GM23248 (cell line): ENCODE measurements around the gene PNRC1. TPM values are rescaled to one million over a fixed set of nuclear protein-coding genes. Genes with fewer than 3 reads are reported as not detected.
"Not testable (repeated sequence)": the region's sequence is repeated elsewhere in the genome, so short reads cannot be mapped to it uniquely, and the experiment has no call there.

Experiments
- DNase-seq: peaks from one replicate; pipeline ENCODE4 v3.0.0-alpha.2; 2015
- H2AFZ ChIP-seq: fragments of 200-600 bp; sonication (generic); 2 replicates; pipeline ENCODE4 v1.6.1; 2016; ENCODE audit warnings: antibody characterized with exemption
- H3F3A ChIP-seq: fragments of 200-600 bp; sonication (generic); 2 replicates; pipeline ENCODE4 v1.6.1; 2016; ENCODE audit warnings: mild to moderate bottlenecking, antibody characterized with exemption, mixed run types; ENCODE audit not compliant: insufficient read depth
- H3K27ac ChIP-seq: fragments of 200-600 bp; sonication (generic); 2 replicates; pipeline ENCODE4 v1.5.1; 2016; ENCODE audit warnings: mild to moderate bottlenecking
- H3K27me3 ChIP-seq: fragments of 200-600 bp; sonication (generic); replicated peaks from 2 replicates; pipeline ENCODE4 v1.6.1; 2016; ENCODE audit warnings: mild to moderate bottlenecking; ENCODE audit not compliant: insufficient read depth
- H3K36me3 ChIP-seq: fragments of 200-600 bp; sonication (generic); 2 replicates; pipeline ENCODE4 v1.6.1; 2016; ENCODE audit warnings: low read depth, mild to moderate bottlenecking
- H3K4me1 ChIP-seq: fragments of 200-600 bp; sonication (generic); 2 replicates; pipeline ENCODE4 v1.6.1; 2016; ENCODE audit warnings: mild to moderate bottlenecking; ENCODE audit not compliant: insufficient read depth
- H3K4me2 ChIP-seq: fragments of 200-600 bp; sonication (generic); one replicate; pipeline ENCODE4 v1.6.1; 2016; ENCODE audit warnings: mild to moderate bottlenecking; ENCODE audit not compliant: unreplicated experiment
- H3K4me3 ChIP-seq: fragments of 200-600 bp; sonication (generic); 2 replicates; pipeline ENCODE4 v1.5.1; 2016; ENCODE audit warnings: mild to moderate bottlenecking
- H3K79me2 ChIP-seq: fragments of 200-600 bp; sonication (generic); 2 replicates; pipeline ENCODE4 v1.6.1; 2016; ENCODE audit warnings: mild to moderate bottlenecking; ENCODE audit not compliant: insufficient read depth
- H3K9ac ChIP-seq: fragments of 200-600 bp; sonication (generic); 2 replicates; pipeline ENCODE4 v1.6.1; 2016; ENCODE audit warnings: mild to moderate bottlenecking
- H3K9me2 ChIP-seq: fragments of 200-600 bp; sonication (generic); 2 replicates; pipeline ENCODE4 v1.6.1; 2016; ENCODE audit warnings: mixed run types, mild to moderate bottlenecking, moderate library complexity; ENCODE audit not compliant: insufficient read depth
- H3K9me3 ChIP-seq: fragments of 200-600 bp; sonication (generic); one replicate; pipeline ENCODE4 v1.6.1; 2017; ENCODE audit warnings: low read depth
- H4K20me1 ChIP-seq: fragments of 200-600 bp; sonication (generic); 2 replicates; pipeline ENCODE4 v1.6.0; 2016; ENCODE audit not compliant: insufficient read depth
- EZH2 ChIP-seq: fragments of 200-600 bp; sonication (generic); IDR thresholded peaks from 2 replicates; pipeline ENCODE4 v1.6.1; 2018; ENCODE audit warnings: antibody characterized with exemption, mild to moderate bottlenecking; ENCODE audit not compliant: insufficient read depth, poor library complexity, severe bottlenecking
- EZH2phosphoT487 ChIP-seq: fragments of 200-600 bp; sonication (generic); IDR thresholded peaks from 2 replicates; pipeline ENCODE4 v1.6.1; 2018; ENCODE audit warnings: antibody characterized with exemption, moderate library complexity, mild to moderate bottlenecking, low read depth; ENCODE audit not compliant: insufficient read depth
- WGBS, 2 experiments: methylation state at CpG; one replicate each; pipeline ENCODE4 v1.1.6; 2015 to 2017; ENCODE audit warnings: low lambda C conversion rate in 2 of 2, low coverage in 1 of 2; ENCODE audit errors: missing lambda C conversion rate in 2 of 2; 5-methylcytosine and 5-hydroxymethylcytosine counted together
- in situ Hi-C: fragments of 300-500 bp; cut with MboI; formaldehyde crosslinking; loops from 2 replicates; pipeline ENCODE4 v1.15.0; 2020
- polyA plus RNA-seq: library from polyadenylated mRNA; unstranded; fragments of >200 nt; fragmentation: Nextera tagmentation; extraction: Ambion mirVana; gene quantifications from 2 replicates; pipeline ENCODE4 v1.2.1, GENCODE V29; 2016
- total RNA-seq: library from RNA; depleted of rRNA; stranded (reverse); fragments of >200 nt; shearing (Covaris generic); gene quantifications from 2 replicates; pipeline ENCODE4 v1.2.3, GENCODE V29; 2014

The PNRC1 gene
- total and polyA plus RNA-seq, 2 experiments from 2014 or later, result 57.9 to 103 TPM

- Histone ChIP-seq H3K36me3 (no peaks in the 10 kb centered on the region), H3K27me3 (no peaks in the 10 kb centered on the region), H3K27ac (no peak overlapping the region), H3K9me3 (no peaks in the 10 kb centered on the region), H3K9me2 (no peaks in the 10 kb centered on the region), H3K79me2 (no peaks in the 10 kb centered on the region), H2AFZ (no peak overlapping the region), H3K4me1 (no peaks in the 10 kb centered on the region), H3K4me3 (no peak overlapping the region), H3K4me2 (no peak overlapping the region), H4K20me1 (no peaks in the 10 kb centered on the region), H3K9ac (no peak overlapping the region), H3F3A (no peaks in the 10 kb centered on the region)
- TF ChIP-seq EZH2, result no peak
- no peak for TF ChIP-seq EZH2phosphoT487
- in situ Hi-C loops, result no loop called here
- WGBS, 2 experiments, result 91 to 93% methylated on average over 12 of the region's 12 CpGs
- DNase-seq, result no peak
These were observed 21.3 kb upstream of the PNRC1 start for GRCh38 chr6:89059227-89059626.

- Histone ChIP-seq H3K4me1 (no peaks in the 10 kb centered on the region), H3K79me2 (no peaks in the 10 kb centered on the region), H2AFZ (no peak overlapping the region), H3K4me2 (no peak overlapping the region), H3K27ac (no peak overlapping the region), H3K9me2 (no peaks in the 10 kb centered on the region), H3K36me3 (no peaks in the 10 kb centered on the region), H3F3A (no peaks in the 10 kb centered on the region), H4K20me1 (no peaks in the 10 kb centered on the region), H3K27me3 (no peaks in the 10 kb centered on the region; the same call in 1 of the 2 replicates), H3K9ac (no peak overlapping the region), H3K9me3 (no peaks in the 10 kb centered on the region), H3K4me3 (no peak overlapping the region)
- no peak for DNase-seq
- no peak for TF ChIP-seq EZH2phosphoT487
- no peak for TF ChIP-seq EZH2
- in situ Hi-C loops, result no loop called here
- WGBS, 2 experiments, result 57 to 63% methylated on average over 1 of the region's 1 CpG
These were observed 16.7 kb upstream of the PNRC1 start for GRCh38 chr6:89063881-89064280.

- in situ Hi-C loops, H3K4me1 ChIP-seq, H3K27ac ChIP-seq, H3K4me2 ChIP-seq, H3K9me2 ChIP-seq, H4K20me1 ChIP-seq, H3K4me3 ChIP-seq, H3K36me3 ChIP-seq, H3K79me2 ChIP-seq, DNase-seq, H3K27me3 ChIP-seq, H3F3A ChIP-seq, H3K9me3 ChIP-seq, H2AFZ ChIP-seq, H3K9ac ChIP-seq: not testable (repeated sequence)
- WGBS, 2 experiments, result 89 to 94% methylated on average over 18 to 22 of the region's 22 CpGs
These were observed 15.6 kb upstream of the PNRC1 start for GRCh38 chr6:89064931-89065330.

DNA sequence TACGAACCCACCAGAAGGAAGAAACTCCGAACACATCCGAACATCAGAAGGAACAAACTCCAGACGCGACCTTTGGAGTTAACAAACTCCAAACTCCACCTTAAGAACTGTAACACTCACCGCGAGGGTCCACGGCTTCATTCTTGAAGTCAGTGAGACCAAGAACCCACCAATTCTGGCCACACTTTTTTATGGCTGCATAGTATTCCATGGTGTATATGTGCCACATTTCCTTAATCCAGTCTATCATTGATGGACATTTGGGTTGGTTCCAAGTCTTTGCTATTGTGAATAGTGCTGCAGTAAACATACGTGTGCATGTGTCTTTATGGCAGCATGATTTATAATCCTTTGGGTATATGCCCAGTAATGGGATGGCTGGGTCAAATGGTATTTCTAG, 14.4 kb upstream of the PNRC1 start:
- H3K27me3 ChIP-seq, H3K4me3 ChIP-seq, in situ Hi-C loops, H3K9ac ChIP-seq, H4K20me1 ChIP-seq, H3K4me1 ChIP-seq, DNase-seq, H2AFZ ChIP-seq, H3K9me2 ChIP-seq, H3K79me2 ChIP-seq, H3K36me3 ChIP-seq, H3F3A ChIP-seq, H3K9me3 ChIP-seq, H3K27ac ChIP-seq, H3K4me2 ChIP-seq: not testable (repeated sequence)
- WGBS, 2 experiments, result 92 to 95% methylated on average over 9 of the region's 9 CpGs

- TF ChIP-seq EZH2 (no peak), EZH2phosphoT487 (no peak)
- no peak overlapping the region for H3K4me3 ChIP-seq
- DNase-seq, result no peak
- no peak overlapping the region for H3K27ac ChIP-seq
- H3F3A ChIP-seq, result no peaks in the 10 kb centered on the region
- H4K20me1 ChIP-seq, result no peaks in the 10 kb centered on the region
- 82 to 85% methylated on average over 4 of the region's 4 CpGs for WGBS, 2 experiments
- no peaks in the 10 kb centered on the region for H3K9me3 ChIP-seq
- no peaks in the 10 kb centered on the region for H3K9me2 ChIP-seq
- no peaks in the 10 kb centered on the region for H3K4me1 ChIP-seq
- no peak overlapping the region for H3K9ac ChIP-seq
- in situ Hi-C loops, result no loop called here
- no peaks in the 10 kb centered on the region for H3K79me2 ChIP-seq
- H3K4me2 ChIP-seq, result no peak overlapping the region
- H2AFZ ChIP-seq, result no peak overlapping the region
- no peaks in the 10 kb centered on the region for H3K36me3 ChIP-seq
- H3K27me3 ChIP-seq, result no peaks in the 10 kb centered on the region; the same call in 1 of the 2 replicates
These were observed 13.5 kb upstream of the PNRC1 start for GRCh38 chr6:89066940-89067646.
